GM12878 (cell line): ENCODE measurements around the gene HAUS1. TPM values are rescaled to one million over a fixed set of nuclear protein-coding genes. Genes with fewer than 3 reads are reported as not detected.

ENCODE experiments used
- ATAC-seq: fragments of 200-7000 bp; cut with Tn5 transposase; 3 replicates; pipeline ENCODE4 v1.9.1; 2020; ENCODE audit warnings: mild to moderate bottlenecking, moderate library complexity
- BruUV-seq: library from RNA; stranded (reverse); fragments of 400-500 nt; replicated peaks from 2 replicates; lab custom pipeline; 2021; lab: Mats Ljungman, UMichigan
- CTCF ChIA-PET: fragments of 300-600 bp; sonication (Branson Sonifier 250); formaldehyde crosslinking; extraction: SDS; loops from one replicate; lab custom pipeline; 2021; ENCODE audit warnings: inconsistent platforms; lab: Yijun Ruan, JAX
- POLR2A ChIA-PET: fragments of 350-600 bp; formaldehyde crosslinking; extraction: SDS; loops from one replicate; lab custom pipeline; 2021; ENCODE audit warnings: inconsistent platforms; lab: Charles Lee
- RAD21 ChIA-PET: fragments of 300-600 bp; sonication (Branson Sonifier 250); formaldehyde crosslinking; loops from one replicate; lab custom pipeline; 2023; ENCODE audit warnings: antibody characterized with exemption; ENCODE audit not compliant: unreplicated experiment; lab: Charles Lee
- SMC1A ChIA-PET: fragments of 300-600 bp; sonication (Branson Sonifier 250); formaldehyde crosslinking; loops from one replicate; lab custom pipeline; 2023; ENCODE audit not compliant: unreplicated experiment, uncharacterized antibody; lab: Charles Lee
- DNase-seq: peaks from one replicate; pipeline ENCODE4 v3.0.0-alpha.2; 2011; ENCODE audit warnings: low read depth, low spot score
- FAIRE-seq: peaks from 3 replicates; lab custom pipeline; 2011; peaks lifted over from hg19 to GRCh38; lab: Jason Lieb, UNC
- H2AFZ ChIP-seq: 2 replicates; pipeline ENCODE4 v1.6.0; 2011; ENCODE audit warnings: low read depth, low read length, control low read depth; ENCODE audit not compliant: control insufficient read depth
- H3K27ac ChIP-seq: 2 replicates; pipeline ENCODE4 v1.5.1; 2011; ENCODE audit warnings: control low read depth; ENCODE audit not compliant: control insufficient read depth, insufficient read depth
- H3K27me3 ChIP-seq, 2 experiments: replicated peaks in 1 of 2; 2 replicates each; pipeline versions ENCODE4 v1.6.0 to v1.6.1; 2011; ENCODE audit warnings: low read length in 1 of 2; ENCODE audit not compliant: control insufficient read depth in 2 of 2, insufficient read depth in 2 of 2
- H3K36me3 ChIP-seq, 2 experiments: 2 replicates each; pipeline ENCODE4 v1.5.1; 2011; ENCODE audit warnings: low read length in 1 of 2; ENCODE audit not compliant: control insufficient read depth in 2 of 2, insufficient read depth in 2 of 2
- H3K4me1 ChIP-seq: 2 replicates; pipeline ENCODE4 v1.6.1; 2011; ENCODE audit warnings: mild to moderate bottlenecking, low read length, moderate library complexity, mixed read lengths; ENCODE audit not compliant: control insufficient read depth, insufficient read depth
- H3K4me2 ChIP-seq: 2 replicates; pipeline ENCODE4 v1.6.0; 2011; ENCODE audit warnings: control low read depth; ENCODE audit not compliant: control insufficient read depth, insufficient read depth
- H3K4me3 ChIP-seq: fragments of 200-600 bp; sonication (generic); 2 replicates; pipeline ENCODE4 v1.5.1; 2016
- H3K79me2 ChIP-seq: 2 replicates; pipeline ENCODE4 v1.6.0; 2011; ENCODE audit warnings: low read length; ENCODE audit not compliant: control insufficient read depth, insufficient read depth
- H3K9ac ChIP-seq: 2 replicates; pipeline ENCODE4 v1.8.0; 2011; ENCODE audit warnings: low read length, control low read depth, mixed read lengths; ENCODE audit not compliant: control insufficient read depth, insufficient read depth
- H3K9me3 ChIP-seq: replicated peaks from 3 replicates; pipeline ENCODE4 v1.5.1; 2011; ENCODE audit warnings: mild to moderate bottlenecking, low read length; ENCODE audit not compliant: control insufficient read depth, insufficient read depth
- H4K20me1 ChIP-seq: 2 replicates; pipeline ENCODE4 v1.6.0; 2011; ENCODE audit not compliant: control insufficient read depth, insufficient read depth
- CEBPB ChIP-seq, 2 experiments: fragments of 150-350 bp in 1 of 2; IDR thresholded peaks; 2 replicates each; pipeline ENCODE4 v1.6.1; 2012 to 2014; ENCODE audit warnings: low read depth in 2 of 2, low read length in 2 of 2, borderline replicate concordance in 1 of 2, inconsistent platforms in 1 of 2
- CHD1 ChIP-seq: IDR thresholded peaks from 2 replicates; pipeline ENCODE4 v1.6.1; 2012; ENCODE audit warnings: low read depth, low read length, improper control_type of control experiment
- E4F1 ChIP-seq: fragments of 450-650 bp; IDR thresholded peaks from 2 replicates; pipeline ENCODE4 v1.6.1; 2018; ENCODE audit warnings: borderline replicate concordance, mild to moderate bottlenecking; ENCODE audit not compliant: partially characterized antibody
- IRF3 ChIP-seq: fragments of 450-650 bp; IDR thresholded peaks from 2 replicates; pipeline ENCODE4 v1.6.1; 2014; ENCODE audit warnings: mild to moderate bottlenecking
- JUNB ChIP-seq: IDR thresholded peaks from 2 replicates; pipeline ENCODE4 v1.6.1; 2016; ENCODE audit warnings: antibody characterized with exemption, mild to moderate bottlenecking
- JUND ChIP-seq: IDR thresholded peaks from 2 replicates; pipeline ENCODE4 v1.6.1; 2012; ENCODE audit warnings: low read depth, mild to moderate bottlenecking, low read length, improper control_type of control experiment, moderate library complexity
- KAT2A ChIP-seq: conservative IDR thresholded peaks from 2 replicates; pipeline ENCODE4 v1.6.1; 2011; ENCODE audit warnings: low read depth, low read length; ENCODE audit not compliant: control insufficient read depth
- MEF2B ChIP-seq: fragments of 450-650 bp; IDR thresholded peaks from 2 replicates; pipeline ENCODE4 v1.6.1; 2018; ENCODE audit warnings: mild to moderate bottlenecking, moderate library complexity; ENCODE audit not compliant: partially characterized antibody, poor library complexity, severe bottlenecking
- NR2C1 ChIP-seq: fragments of 450-650 bp; IDR thresholded peaks from 2 replicates; pipeline ENCODE4 v1.6.1; 2017; ENCODE audit warnings: antibody characterized with exemption, mild to moderate bottlenecking, moderate library complexity
- POLR2AphosphoS2 ChIP-seq: IDR thresholded peaks from 2 replicates; pipeline ENCODE4 v1.6.1; 2011; ENCODE audit warnings: low read depth, mild to moderate bottlenecking, low read length, improper control_type of control experiment, moderate library complexity
- RCOR1 ChIP-seq: conservative IDR thresholded peaks from 2 replicates; pipeline ENCODE4 v1.6.1; 2012; ENCODE audit warnings: low read depth, low read length, improper control_type of control experiment
- SMAD1 ChIP-seq: fragments of 450-650 bp; IDR thresholded peaks from 2 replicates; pipeline ENCODE4 v1.6.1; 2018; ENCODE audit warnings: mild to moderate bottlenecking, low read depth; ENCODE audit not compliant: partially characterized antibody
- SUZ12 ChIP-seq: fragments of 200-600 bp; sonication (generic); IDR thresholded peaks from one replicate; pipeline ENCODE4 v1.6.1; 2018; ENCODE audit warnings: antibody characterized with exemption, mild to moderate bottlenecking; ENCODE audit not compliant: unreplicated experiment
- TCF7 ChIP-seq: IDR thresholded peaks from 2 replicates; pipeline ENCODE4 v1.6.1; 2014; ENCODE audit warnings: antibody characterized with exemption, borderline replicate concordance
- YBX1 ChIP-seq: fragments of 450-650 bp; IDR thresholded peaks from 2 replicates; pipeline ENCODE4 v1.6.1; 2016; ENCODE audit warnings: antibody characterized with exemption
- ZNF207 ChIP-seq: fragments of 450-650 bp; IDR thresholded peaks from 2 replicates; pipeline ENCODE4 v1.6.1; 2014; ENCODE audit warnings: antibody characterized with exemption, mild to moderate bottlenecking, borderline replicate concordance
- WGBS: methylation state at CpG from one replicate; pipeline ENCODE4 v1.1.6; 2016; ENCODE audit warnings: low lambda C conversion rate; ENCODE audit not compliant: insufficient replicate concordance, insufficient coverage; ENCODE audit errors: missing lambda C conversion rate; 5-methylcytosine and 5-hydroxymethylcytosine counted together
- in situ Hi-C: fragments of 300-500 bp; cut with MboI; formaldehyde crosslinking; loops from 9 replicates; pipeline ENCODE4 v1.14.3; 2018; ENCODE audit warnings: mixed read lengths
- intact Hi-C: fragments of 100-400 bp; cut with micrococcal nuclease; formaldehyde crosslinking; loops from one replicate; pipeline ENCODE4 v1.14.2; 2022; ENCODE audit not compliant: unreplicated experiment
- polyA plus RNA-seq, 11 experiments: library from polyadenylated mRNA; depleted of rRNA in 4 of 11; unstranded in 6 of 11; stranded (reverse) in 5 of 11; fragments of >200 nt; fragmentation: Nextera tagmentation in 4 of 11; fragmentation: Illumina TruSeq in 1 of 11; extraction: Ambion mirVana in 4 of 11; extraction: Trizol in 1 of 11; gene quantifications; 1 replicate in 1 of 11; 2 replicates in 10 of 11; pipeline versions ENCODE4 v1.2.1 to v1.2.3, GENCODE V29; 2011 to 2016; ENCODE audit warnings: inconsistent platforms in 2 of 11, missing spikeins in 2 of 11, low read depth in 1 of 11
- total RNA-seq, 4 experiments: library from RNA; depleted of rRNA in 3 of 4; stranded (reverse); fragments of >200 nt in 3 of 4; fragmentation: Illumina TruSeq in 1 of 4; extraction: Trizol in 1 of 4; gene quantifications; 2 replicates each; pipeline versions ENCODE4 v1.2.1 to v1.2.3, GENCODE V29; 2013 to 2021

Gene HAUS1
- total and polyA plus RNA-seq, 10 of the 15 experiments (the other 5 are each of a cell fraction or from before 2014, with no cell fraction given), result 41.2 to 182 (median 91.9) TPM

GRCh38 chr18:46099463-46099862, 4.7 kb upstream of the HAUS1 start:
- Histone ChIP-seq H3K9me3 (no peaks in the 10 kb centered on the region), H3K4me2 (no peak overlapping the region), H3K27ac (no peak overlapping the region), H3K79me2 (peaks cover 36% of the 10 kb centered on the region), H3K27me3 (no peaks in the 10 kb centered on the region), H3K36me3 (0 out of 4 replicates have a peak, but pooled peaks cover 0 to 4% of the 10 kb centered on the region in 2 experiments), H3K4me1 (no peaks in the 10 kb centered on the region; the same call in 1 of the 2 replicates), H3K9ac (no peak overlapping the region), H3K4me3 (no peak overlapping the region), H4K20me1 (peaks cover 2% of the 10 kb centered on the region; the same call in 1 of the 2 replicates), H2AFZ (no peak overlapping the region)
- no peak for FAIRE-seq
- no peak for DNase-seq
- TF ChIP-seq SMAD1 (no peak), CEBPB (IDR thresholded peaks at IDR 0.05; ENCODE audit: borderline replicate concordance in 1 of 2, low read depth in 2 of 2, low read length in 2 of 2) (no peak), JUND (no peak), MEF2B (no peak), NR2C1 (no peak), IRF3 (no peak), KAT2A (no peak), YBX1 (no peak), ZNF207 (no peak), POLR2AphosphoS2 (no peak), JUNB (no peak), CHD1 (no peak), RCOR1 (no peak), E4F1 (no peak), TCF7 (no peak), SUZ12 (no peak)
- no peak for ATAC-seq
- ChIA-PET SMC1A (no interaction called here), RAD21 (no interaction called here), CTCF (interaction anchor here (1.0 to 1.4 kb wide), 2 partner anchors 26 to 74 kb away, joined by 3 to 4 read pairs; a partner anchor contains a TSS), POLR2A (interaction anchor here (0.7 to 2.4 kb wide), 3 partner anchors 8 to 131 kb away, joined by 3 to 8 read pairs (median 3); no protein-coding TSS in a partner anchor)
- in situ Hi-C loops (no loop called here), intact Hi-C loops (no loop called here)
- BruUV-seq, result no TSS peak
- WGBS, result 91% methylated on average over 8 of the region's 8 CpGs
